ENCODE results near the gene LGR4.

LGR4 gene

DNA sequence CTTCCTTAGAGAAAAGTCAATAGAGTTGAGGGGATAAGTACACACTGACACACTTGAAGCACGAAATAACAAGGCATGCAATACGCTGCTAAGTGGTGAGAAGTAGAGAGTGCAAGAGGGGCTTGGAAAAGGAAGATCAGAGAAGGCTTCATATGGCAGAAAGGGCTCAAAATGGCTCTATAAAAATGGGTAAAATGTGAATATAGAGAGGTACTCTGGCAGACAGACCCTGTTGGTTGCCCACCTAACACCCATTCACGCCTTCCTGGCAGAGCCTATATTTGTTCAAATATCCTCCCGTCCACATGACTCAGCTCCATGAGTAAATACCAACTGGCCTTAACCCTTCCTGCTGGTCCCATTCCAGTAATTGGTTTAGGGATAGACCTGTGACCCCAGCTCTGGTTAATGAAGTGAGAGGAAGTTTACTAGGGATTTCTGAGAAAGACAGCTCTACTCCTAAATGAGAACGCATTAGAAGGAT is 70.7 kb downstream of the LGR4 start:
- DNase-seq (ENCODE audit: low spot score) = no peak

DNA sequence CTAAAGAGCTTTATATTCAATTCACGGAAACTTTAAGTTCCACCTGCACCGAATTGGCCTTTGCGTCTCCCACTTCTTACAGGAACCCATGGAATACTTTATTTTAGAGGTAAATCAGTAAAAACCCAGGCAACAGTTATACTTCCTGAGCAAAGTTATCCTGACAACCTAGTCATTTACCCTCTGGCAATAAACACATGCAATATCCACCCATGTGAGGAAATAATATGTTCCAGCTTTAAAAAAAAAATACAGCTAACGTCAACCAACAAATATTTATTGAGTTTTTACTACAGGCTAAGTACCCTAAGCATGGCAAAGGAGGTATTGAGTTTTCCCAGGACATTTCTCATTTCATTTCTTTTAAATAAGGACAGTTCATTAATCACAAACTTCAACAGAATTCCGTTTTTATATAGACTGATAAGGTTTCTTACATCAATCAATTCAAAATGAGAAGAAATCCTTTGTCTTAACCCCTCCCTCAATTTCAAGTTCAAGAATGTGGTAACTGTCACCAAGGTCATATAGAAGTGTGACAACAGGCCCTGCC is 71.2 kb downstream of the LGR4 start:
- DNase-seq (ENCODE audit: low spot score) = no peak

DNA sequence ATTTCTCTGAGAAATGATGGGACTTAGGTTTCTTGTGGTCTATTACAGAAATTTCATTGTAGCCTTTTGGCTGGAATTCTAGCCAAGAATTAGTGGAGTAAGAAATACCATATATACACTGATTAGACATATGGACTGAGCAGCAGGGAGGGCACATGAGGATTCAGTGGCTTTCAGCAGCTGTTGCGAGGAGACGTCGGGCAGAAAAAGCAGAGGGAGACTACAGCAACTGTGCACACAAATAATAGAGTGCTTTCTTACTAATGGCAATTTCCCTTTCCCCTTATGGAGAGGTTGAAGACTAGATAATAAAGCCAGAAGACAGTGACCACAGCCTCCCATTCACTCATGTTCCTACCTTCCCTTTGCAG is 74.2 kb downstream of the LGR4 start:
- DNase-seq (ENCODE audit: low spot score) = no peak

DNA sequence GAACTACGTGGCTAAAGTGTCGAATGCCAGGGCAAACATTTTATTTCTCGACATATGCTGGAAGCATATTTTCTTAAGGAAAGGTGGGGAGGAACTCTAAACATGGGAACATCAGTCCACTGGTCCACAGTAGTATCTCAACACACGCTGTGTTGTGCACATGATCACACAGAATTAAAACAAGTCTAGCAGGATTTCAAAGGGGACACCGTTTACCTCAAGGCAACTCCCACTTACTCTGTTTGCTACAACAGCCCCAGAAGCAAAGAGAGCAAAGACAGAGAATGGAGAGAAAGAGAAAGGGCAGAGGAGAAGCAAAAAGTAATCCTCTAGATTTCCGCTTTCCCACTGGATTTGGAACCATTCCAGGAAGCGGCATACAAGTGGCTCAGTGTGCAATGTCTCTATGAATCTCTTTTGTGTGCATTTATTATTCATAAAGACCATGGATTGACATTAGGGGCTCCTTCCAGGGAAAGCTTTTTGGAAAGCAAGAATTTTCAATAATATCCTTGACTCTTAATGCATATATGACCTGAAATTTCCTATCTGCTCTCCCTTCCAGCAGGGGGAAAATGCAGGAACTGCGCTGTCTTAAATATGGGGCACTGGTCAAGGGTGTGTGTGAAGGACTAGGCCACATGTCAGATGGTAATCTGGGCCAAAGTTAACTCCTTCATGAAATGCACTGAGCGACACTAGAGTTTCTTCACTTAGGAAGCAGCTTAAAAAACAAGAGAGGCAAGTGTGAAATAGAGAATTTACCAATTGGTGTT is 74.8 kb downstream of the LGR4 start:
- DNase-seq (ENCODE audit: low spot score) = no peak

DNA sequence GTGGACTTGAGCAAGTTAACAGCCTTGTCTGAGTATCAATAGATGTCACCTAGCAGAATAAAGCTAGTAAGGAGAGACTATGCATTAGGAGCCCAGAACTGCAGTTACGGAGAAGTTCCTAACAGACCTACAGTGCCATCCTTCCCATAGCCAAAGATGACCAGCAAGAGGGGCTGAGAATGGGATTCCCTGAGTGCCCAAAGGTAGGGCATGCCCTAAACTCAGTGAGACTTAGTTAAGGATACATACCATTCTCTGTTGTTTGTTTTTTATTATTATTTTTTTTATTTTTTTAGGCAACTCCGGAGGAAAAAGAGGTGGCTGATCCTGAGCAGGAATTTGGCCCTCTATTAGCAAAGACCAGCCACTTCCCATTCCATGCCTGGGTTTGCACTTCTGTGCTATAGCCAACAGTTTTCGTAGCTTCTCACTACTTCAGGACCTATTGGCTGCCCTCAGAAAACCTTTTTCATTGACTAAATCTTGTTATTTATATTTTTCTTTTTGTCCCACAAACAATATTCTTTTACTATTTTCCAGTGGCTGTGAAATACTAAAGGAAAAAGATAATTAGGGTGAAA is 76.2 kb downstream of the LGR4 start:
- DNase-seq (ENCODE audit: low spot score) = no peak

DNA sequence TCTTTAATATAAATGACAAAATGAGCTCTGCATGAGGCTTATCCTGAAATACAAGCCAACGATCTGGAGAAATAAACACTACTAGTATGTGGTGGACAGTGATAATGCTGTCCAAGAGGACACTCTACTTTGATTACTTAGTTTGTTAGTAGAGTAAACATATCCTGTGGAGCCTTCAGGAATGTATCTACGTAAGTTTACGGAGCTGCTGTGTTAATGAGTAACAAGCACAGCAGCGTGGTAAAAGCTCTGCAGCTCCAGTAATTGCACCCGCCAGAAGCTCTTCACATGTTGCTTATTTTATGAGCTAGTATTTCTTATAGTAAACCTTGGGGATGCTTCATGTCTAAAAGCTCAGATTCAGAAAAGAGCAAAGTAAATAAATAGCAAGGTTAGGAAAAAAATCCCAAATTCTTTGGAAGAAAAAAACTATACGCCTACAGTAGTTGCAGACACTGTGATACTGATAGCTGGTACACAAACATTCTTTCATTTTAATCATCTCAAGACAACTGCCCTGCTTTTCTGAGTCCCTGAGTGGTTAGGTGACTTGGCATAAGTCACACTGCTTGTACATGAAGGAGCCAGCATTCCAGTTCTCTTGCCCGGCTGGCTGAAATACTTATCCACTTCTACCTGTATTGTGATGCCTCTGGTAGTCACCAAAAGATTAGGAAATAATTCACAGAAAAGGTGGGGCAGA is 76.9 kb downstream of the LGR4 start:
- DNase-seq (ENCODE audit: low spot score) = no peak

DNA sequence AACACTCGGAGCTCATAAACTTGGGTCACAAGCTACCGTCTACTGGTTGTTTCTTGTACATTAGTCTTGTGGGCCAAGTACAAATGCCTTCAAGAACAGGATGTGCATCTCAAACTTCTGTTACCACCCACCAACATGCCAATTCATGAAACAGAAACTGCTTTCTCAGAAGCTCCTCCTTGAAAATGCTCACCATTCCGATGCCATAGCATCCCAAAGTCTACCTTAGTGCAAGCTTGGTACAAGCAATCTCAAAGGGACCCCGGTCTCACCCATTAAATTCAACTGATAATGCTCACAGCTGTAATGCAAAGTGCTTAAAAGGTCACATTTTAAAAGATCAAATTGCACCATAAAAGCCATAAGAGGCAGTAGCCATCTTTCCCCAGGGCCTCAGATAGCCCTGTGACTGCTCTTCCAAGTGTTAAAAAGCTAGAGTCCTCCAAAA is 77.8 kb downstream of the LGR4 start:
- no peak for DNase-seq (ENCODE audit: low spot score)

DNA sequence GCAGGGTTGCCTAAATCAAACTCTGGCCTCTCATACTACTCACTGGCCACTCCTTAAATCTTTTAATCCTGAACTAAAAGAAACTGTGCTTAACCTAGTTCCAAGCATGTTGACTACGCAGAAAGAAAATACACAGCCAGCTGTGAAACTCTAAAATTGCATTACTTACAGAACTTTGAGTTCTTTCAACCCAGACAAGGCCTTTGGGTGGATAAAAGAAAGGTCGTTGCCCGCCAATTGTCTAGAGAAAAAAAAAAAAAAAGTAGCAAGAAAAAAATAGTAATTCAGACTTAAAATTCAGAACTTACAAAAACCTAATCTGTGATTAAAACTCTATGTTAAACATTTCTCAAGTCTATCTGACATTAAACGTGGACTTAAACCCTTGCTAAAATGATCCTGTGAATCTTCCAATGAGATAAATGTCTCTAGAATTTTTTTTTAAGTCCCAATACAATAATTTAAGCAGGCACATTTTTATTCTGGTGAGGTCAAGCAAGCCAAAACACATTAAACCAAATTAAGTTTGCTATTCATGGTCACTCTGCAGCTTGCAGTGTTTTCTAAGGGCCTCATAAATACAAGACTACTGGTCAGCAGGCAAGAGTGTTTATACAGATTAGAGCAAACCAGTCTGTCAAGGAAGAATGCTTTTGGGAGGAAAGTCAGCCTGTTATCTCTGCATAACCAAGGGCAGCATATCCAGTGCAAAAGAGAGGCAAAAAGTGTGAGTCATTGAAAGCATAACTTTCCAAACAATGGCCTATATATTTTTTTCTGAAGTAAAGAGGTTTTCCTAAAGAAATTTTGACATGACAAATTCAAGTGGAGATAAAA is 80.1 kb downstream of the LGR4 start:
- no peak for DNase-seq (ENCODE audit: low spot score)

DNA sequence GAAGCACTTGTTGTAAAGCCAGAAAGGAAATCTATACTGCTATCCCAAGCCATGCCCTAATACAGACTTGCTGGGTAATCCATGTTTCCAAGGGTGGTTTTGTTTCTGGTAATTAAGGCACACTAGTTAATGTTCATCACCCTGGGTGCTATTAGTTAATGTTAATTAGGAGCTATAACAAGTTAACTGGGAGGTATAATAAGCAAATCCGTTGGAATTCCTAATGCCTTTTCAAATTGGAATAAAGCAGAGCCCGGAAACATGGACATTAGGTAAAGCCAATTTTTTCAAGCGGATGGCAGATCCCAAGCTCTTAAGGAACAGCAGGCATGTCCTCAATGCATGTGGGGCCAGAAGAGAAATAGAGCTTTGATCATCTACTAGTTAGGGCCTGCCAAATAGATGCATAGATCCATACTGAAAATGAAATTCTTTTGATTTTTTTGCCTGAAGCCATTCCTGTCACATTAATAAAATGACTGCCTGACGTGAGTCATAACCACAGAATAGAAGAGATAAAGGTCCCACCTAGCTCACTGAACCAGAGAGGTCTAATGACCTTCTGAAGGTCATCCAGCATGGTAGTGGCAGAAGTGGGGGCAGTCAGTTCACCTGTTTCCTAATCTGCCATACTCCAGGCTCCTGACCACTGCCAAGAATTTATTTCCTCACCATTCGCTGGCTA is 81.1 kb downstream of the LGR4 start:
- DNase-seq (ENCODE audit: low spot score) = no peak

DNA sequence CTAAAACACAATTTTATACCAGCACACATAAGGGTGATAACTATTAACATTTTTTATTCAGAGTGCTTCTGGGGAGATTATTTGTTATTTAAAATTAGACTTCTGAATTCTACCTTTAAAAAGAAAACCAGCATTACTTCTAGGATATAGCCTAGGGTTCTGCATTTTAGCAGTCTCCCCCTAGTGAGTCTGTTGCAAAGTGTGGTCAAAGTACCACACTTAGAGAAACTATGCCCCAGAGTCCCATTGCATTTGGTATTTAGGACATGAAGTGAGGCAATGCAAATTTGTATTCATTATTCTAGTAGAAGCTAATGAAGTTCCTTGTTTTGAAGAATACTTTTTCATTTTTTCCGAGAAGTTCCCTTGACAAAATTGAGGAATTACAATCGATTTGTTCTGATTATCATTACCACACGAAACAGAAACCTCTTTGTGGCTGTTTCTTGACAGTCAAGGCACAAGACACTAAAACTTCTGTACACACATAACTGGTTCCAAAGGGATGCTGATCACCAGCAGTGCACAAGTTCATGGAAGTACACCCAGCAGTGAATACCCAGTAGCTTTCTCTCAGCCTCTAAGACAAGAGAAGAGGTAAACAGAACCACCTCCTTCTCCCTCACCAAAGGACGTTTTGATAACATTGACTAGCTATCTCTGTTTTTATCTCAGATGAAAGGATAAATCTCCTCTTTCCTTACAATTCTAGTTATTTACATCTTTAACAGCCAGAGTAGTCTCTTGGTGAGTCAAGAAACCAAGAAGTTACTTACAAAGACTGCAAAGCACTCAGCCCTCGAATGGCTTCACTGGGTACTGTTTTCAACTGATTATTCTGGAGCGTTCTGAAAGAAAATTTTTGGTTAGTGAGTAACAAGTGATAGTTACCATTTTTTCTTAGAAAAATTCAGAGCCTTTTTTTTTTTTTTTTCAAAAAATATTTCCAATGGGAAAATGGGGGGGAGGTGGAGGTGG is 82.0 kb downstream of the LGR4 start:
- no peak for DNase-seq (ENCODE audit: low spot score)

DNA sequence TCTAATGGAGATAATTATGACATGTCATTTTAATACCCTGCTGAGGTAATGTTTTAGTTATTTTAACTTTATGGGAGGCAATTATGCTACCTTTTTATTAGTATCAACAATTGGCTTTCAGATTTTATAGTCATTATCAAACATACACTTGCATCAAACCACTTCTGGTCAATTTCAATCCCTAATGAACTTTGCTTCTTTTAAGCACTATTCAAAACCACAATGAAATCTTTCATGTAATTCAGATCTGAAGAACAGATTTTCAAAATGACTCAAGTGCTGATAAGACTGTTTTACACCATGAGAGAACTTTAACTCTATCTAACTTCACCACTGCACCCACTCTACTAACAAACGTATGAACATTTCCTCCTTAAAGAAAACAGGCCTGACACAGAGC is 83.7 kb downstream of the LGR4 start:
- no peak for DNase-seq (ENCODE audit: low spot score)

DNA sequence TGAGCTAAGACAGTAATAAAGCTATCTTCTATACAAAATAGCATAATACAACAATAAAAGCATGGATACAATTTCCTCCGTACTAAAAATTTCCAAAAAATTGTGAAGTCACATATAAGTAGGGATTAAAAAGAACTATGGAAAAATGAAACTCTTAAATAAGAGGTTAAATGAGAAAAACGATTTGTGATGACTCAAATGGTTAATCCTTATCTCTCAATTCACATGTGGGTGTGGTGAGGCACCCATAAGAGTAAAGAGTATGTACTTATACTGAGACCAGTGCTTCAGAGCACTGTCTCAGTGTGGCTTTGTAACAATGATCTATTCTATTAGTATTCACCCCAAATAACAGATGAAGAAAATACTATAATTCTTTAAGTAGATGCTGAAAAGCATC is 84.6 kb downstream of the LGR4 start:
- DNase-seq (ENCODE audit: low spot score) = no peak

DNA sequence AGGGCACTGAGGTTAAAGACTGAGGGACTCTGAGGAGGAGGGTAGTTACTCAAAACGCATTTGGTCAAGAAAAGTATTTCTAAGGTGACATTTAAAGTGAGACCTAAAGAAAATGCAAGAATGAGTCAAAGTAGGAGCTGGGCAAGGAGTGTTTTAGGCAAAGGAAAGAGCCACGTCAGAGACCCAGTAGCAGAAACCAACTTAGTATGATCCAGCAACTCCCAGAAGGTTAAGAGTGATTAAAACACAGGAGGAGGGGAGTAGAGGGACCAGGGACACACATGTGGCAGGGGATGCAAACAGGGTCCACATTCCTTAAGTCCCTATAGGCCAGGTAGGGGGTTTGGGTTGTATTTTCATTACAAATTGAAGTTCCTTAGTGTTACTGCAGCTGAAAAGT is 85.2 kb downstream of the LGR4 start:
- DNase-seq (ENCODE audit: low spot score) = no peak

DNA sequence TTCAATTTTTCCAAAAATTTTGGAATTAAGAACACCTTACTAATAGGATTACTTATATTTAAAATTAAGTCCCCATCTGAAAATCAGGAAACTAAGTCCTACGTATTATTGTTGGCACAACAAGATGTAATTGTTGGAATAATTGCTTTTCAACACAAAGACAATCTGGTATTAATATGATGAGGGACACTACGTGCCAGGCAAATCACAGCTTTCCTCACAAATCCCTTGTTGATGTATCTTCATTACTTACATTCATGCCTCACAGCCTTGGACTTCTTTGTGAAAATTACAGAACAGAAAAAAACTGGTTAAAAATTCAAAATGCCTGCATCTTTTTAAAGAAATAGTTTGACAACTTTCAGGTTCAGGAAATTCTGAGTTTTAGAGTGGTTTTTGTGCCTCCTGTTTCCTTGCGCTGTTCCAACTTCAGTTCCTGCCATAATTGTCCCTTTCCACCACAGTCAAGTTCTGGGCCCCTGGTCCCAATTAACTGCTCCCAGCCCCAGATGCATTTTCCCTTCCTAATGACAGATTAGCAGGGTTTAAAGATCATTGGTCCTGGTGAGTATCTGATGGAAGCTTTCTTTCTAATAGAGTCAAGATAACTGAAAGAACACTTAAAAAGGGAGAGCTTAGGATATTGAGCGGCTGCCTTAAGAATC is 86.3 kb downstream of the LGR4 start:
- no peak for DNase-seq (ENCODE audit: low spot score)

DNA sequence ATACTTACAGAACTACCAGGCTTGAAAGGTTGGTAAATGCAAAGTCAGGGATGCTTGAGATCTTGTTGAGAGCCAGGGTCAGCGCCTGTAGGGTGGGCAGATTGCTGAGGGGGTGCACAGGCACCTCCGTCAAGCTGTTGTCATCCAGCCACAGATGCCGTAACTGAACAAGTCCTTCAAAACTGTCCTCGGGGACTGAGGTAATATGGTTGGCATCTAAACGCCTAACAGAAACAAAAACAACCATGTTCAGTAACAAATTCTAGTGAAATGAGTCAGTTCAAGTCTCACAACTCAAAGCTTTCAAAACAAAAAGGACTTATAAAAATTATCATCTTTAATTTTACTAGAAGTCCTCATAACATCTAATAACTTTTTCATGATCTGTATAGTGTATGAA is 87.3 kb downstream of the LGR4 start:
- no peak for DNase-seq (ENCODE audit: low spot score)

DNA sequence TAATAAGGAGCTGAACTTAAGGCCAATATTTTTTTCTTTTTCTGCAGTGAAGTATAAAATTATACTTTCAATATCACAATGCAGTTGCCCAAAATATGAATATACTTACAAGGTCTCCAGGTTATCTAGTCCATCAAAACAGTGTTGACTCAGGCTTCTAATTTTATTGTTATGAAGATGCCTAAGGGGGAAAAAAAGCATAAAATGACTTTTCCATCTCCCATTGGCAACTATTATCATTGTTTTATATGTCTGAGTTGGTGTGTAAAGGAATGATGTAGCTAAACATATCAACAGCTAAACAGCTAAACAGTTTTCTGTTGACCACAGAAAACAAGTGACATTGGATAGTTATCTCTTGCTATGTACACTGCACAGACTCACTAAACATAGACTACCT is 88.4 kb downstream of the LGR4 start:
- no peak for DNase-seq (ENCODE audit: low spot score)

DNA sequence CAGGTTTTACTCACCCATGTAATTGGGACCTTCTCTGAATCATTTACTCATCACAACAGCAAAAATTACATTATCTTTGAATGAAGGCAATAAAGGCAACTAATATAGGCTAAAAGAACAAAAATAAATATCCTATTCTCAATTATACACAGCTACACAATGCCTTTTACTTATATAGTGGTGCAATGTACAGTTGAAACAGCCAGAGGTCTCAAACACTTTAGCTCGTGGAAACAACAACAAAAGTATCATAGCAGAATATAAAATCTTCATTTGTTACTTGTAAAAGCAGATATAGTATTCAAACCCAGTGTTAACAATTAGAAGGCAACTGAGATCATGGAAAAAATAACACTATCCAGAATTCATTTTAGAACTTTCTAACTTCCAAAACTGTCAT is 88.9 kb downstream of the LGR4 start:
- no peak for DNase-seq (ENCODE audit: low spot score)

DNA sequence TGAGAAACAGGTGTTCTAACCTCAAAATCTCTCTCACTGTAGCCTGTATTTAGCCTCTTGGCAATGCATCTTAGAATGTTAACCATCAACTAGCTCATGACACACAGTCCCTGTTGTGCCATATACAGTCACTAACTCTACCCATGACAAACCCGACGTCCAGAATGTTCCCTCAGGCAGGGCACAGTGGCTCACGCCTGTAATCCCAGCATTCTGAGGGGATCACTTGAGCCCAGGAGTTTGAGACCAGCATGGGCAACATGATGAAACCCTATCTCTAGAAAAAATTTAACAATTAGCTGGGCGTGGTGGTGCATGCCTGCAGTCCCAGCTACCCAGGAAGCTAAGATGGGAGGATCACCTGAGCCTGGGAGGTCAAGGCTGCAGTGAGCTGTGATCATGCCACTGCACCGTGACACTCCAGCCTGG is 91.3 kb downstream of the LGR4 start:
- no peak for DNase-seq (ENCODE audit: low spot score)

DNA sequence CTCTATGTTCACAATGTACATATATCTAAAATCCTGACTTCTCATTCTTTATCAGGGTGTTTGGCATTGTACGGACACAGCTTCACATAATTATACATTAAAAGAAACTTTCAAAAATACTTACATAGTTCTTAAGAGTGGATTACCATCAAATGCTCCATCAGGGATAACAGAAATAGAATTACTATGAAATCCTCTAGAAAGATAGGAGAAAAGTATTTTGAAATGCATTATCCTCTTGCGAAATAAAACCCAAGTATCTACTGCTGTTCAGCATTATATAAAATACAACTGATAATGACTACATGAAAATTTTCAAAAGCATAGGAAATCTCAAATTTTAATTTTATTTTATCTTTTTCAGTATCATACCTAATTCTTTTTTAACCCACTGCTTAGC is 91.8 kb downstream of the LGR4 start:
- no peak for DNase-seq (ENCODE audit: low spot score)

DNA sequence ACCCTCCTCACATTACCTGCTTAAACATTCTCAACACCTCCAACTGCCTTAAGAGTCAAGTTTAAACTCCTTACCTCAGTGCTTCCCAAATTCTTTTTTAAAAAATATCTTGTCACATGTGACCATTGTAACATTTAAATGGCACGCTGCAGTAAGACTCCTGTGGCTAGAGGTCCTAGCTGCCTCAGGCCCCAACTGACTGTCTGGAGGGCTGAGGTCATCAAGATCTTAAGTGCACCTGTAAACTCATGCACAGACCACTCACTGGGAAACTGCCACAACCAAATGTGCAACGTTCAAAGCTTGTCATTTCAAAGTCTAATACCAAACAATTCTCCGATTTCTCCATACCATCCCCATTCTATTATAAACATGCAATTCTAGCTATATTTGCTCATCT is 93.1 kb downstream of the LGR4 start:
- DNase-seq (ENCODE audit: low spot score) = no peak
